Stimulated activated effector memory CD8-positive, alpha-beta T cell treated with anti-CD3 and anti-CD28 coated beads, Interleukin-12 subunit alpha, Interleukin-12 subunit beta, amount 100 ng/mL, for 72 hours (primary cell): Measurements from ENCODE around the gene BCL7A.

Experiments
- ATAC-seq: fragments of 150-1000 bp; cut with Tn5 transposase; 2 replicates; pipeline ENCODE4 v1.10.0; 2021
- DNase-seq, 2 donors: peaks; one replicate each; pipeline ENCODE4 v3.0.0; 2021 to 2022; ENCODE audit warnings: low spot score in 2 of 2
- H3K27ac Mint-ChIP-seq: one replicate; pipeline ENCODE4 v1.8.0; 2022; ENCODE audit warnings: mild to moderate bottlenecking, mixed read lengths
- H3K36me3 Mint-ChIP-seq: one replicate; pipeline ENCODE4 v1.8.0; 2022; ENCODE audit warnings: mild to moderate bottlenecking, mixed read lengths
- H3K4me1 Mint-ChIP-seq: one replicate; pipeline ENCODE4 v1.8.0; 2022; ENCODE audit warnings: mixed read lengths
- H3K4me3 Mint-ChIP-seq: one replicate; pipeline ENCODE4 v1.8.0; 2022; ENCODE audit warnings: mild to moderate bottlenecking, mixed read lengths
- H3K9me3 Mint-ChIP-seq: one replicate; pipeline ENCODE4 v1.8.0; 2022; ENCODE audit warnings: mixed read lengths

BCL7A gene

DNA sequence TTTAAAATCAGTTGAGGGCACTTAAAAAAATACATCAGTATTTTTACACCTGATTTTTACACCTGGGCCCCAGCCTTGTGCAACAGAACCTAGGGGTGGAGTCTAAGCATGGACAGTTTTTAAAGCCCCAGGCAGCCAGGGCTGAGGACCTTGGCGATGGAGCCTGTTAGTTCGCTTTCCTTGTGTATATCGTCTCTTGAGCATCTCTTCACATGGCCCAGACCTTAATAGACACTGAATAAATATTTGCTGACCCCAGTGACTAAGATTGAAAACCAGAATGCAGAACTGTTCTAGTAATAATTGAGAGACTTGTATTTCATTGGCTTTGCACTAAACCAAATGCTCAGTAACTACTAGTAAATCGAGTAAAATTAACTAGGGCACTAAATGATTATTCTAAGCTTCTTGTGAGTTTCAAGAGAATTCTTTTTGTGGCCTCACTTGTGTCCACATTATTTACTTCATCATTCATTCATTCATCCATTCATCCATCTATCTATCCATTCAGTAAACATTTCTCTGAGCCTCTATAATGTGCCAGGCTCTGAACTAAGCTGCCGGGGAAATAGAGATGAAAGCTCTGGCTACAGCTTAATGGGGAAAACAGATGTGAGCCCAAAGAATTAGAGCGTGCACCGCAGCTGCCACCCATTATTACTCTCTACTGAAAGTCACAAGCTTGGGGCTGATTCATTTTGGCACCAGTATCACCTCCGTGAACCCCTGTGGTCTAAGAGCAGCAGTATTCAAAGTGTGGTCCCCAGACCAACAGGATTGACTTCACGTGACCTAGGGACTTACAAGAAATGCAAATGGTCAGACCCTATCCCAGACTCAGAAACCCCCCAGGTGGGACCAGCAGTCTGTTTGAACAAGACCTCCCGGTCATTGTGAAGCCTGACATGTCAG lies 30.7 kb upstream of the BCL7A start:
- ATAC-seq (peak; percentile 87), DNase-seq (peak; percentile 11 to 77)
- no peaks in the 10 kb centered on the region for H3K36me3 Mint-ChIP-seq
- no peaks in the 10 kb centered on the region for H3K9me3 Mint-ChIP-seq
- H3K27ac Mint-ChIP-seq, result peak overlapping the region; percentile 52
- peak overlapping the region; percentile 58 for H3K4me3 Mint-ChIP-seq
- peaks cover 25% of the 10 kb centered on the region for H3K4me1 Mint-ChIP-seq

DNA sequence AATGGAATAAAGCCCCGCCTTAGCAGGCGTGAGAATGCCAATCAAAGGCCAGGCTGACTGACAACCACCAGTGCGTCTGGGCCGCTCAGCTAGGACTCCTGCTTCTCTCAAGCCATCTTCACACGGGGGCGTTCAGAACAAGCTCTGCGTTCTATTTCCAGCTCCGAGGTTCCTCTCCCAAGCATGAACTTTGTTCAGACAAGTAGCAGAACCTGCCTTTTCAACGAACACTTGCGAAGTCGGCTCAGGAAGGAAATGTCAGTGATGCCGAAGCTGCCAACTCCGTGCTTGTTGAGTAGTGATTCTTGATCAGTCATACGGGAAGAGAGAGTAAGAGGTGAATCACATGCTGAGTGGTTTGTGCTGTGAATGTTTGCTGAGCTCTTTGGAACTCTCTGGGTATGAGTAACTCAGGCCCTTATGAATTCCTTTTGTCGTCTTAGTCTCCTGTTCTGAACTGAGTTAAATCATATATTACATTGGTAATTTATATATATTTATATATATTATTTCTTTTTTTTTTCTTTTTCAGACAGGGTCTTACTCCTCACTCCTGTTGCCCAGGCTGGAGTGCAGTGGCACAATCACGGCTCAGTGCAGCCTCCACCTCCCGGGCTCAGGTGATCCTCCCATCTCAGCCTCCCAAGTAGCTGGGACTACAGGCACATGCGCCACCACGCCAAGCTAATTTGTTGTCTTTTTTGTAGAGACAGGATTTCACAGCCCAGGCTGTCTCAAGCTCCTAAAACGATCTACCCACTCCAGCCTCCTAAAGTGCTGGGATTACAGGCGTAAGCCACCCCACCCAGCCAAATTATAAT lies 29.4 kb upstream of the BCL7A start:
- H3K27ac Mint-ChIP-seq, result peak overlapping the region; percentile 83
- DNase-seq, result peak; percentile 40 to 78
- ATAC-seq, result peak; percentile 98

GRCh38 chr12:121996050-121996944 lies 25.4 kb upstream of the BCL7A start:
- DNase-seq, result no peak
- H3K4me3 Mint-ChIP-seq, result no peak overlapping the region

More for the DNA sequence above, 29.4 kb upstream of the BCL7A start:
- H3K4me1 Mint-ChIP-seq, result peaks cover 25% of the 10 kb centered on the region
- peak overlapping the region; percentile 58 for H3K4me3 Mint-ChIP-seq
- H3K36me3 Mint-ChIP-seq, result no peaks in the 10 kb centered on the region
- H3K9me3 Mint-ChIP-seq, result no peaks in the 10 kb centered on the region

DNA sequence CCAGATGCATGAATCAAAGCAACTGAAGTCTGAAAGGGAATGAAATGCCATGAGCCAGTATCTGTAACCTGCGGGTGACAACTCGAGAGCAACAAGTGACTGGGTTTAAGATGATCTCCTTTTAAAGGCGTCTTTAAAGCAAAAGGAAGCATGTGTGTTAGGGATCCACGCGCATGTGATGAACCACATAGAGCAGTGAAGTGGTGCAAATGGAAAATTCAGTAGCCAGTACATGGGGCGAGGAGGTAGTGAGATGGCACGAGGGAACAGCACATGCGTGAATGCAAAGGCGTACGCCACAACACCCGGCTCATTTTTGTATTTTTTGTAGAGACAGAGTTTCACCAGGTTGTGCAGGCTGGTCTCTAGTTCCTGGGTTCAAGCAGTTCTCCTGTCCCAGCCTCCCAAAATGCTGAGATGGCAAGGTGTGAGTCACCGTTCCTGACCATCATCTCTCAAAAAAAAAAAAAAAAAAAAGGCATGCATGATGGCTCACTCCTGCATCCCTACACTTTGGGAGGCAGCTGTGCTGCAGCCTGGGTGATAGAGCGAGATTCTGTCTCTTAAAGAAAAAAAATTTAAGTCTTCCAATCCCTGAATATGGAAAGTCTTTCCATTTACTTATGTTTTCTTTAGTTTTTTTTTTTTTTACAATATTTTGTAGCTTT lies 24.6 kb upstream of the BCL7A start:
- Mint-ChIP-seq H3K9me3 (no peaks in the 10 kb centered on the region), H3K4me3 (no peak overlapping the region), H3K27ac (no peak overlapping the region), H3K36me3 (no peaks in the 10 kb centered on the region), H3K4me1 (peaks cover 3% of the 10 kb centered on the region)
- DNase-seq (no peak), ATAC-seq (no peak)

More at GRCh38 chr12:121996050-121996944, 25.4 kb upstream of the BCL7A start:
- no peak for ATAC-seq
- H3K9me3 Mint-ChIP-seq, result no peaks in the 10 kb centered on the region
- H3K4me1 Mint-ChIP-seq, result peaks cover 10% of the 10 kb centered on the region
- H3K36me3 Mint-ChIP-seq, result no peaks in the 10 kb centered on the region
- no peak overlapping the region for H3K27ac Mint-ChIP-seq

- H3K27ac Mint-ChIP-seq, result no peak overlapping the region
- no peak for ATAC-seq
- peaks cover 14% of the 10 kb centered on the region for H3K4me1 Mint-ChIP-seq
- H3K36me3 Mint-ChIP-seq, result no peaks in the 10 kb centered on the region
- no peaks in the 10 kb centered on the region for H3K9me3 Mint-ChIP-seq
- no peak overlapping the region for H3K4me3 Mint-ChIP-seq
- DNase-seq, result no peak
Observed at GRCh38 chr12:122001466-122002209, 20.0 kb upstream of the BCL7A start.

GRCh38 chr12:122003651-122004611 lies 17.8 kb upstream of the BCL7A start:
- no peak overlapping the region for H3K4me3 Mint-ChIP-seq
- DNase-seq (no peak), ATAC-seq (peak; percentile 61)

GRCh38 chr12:122004633-122005071 lies 17.0 kb upstream of the BCL7A start:
- ATAC-seq (no peak), DNase-seq (no peak)
- H3K4me3 Mint-ChIP-seq, result no peak overlapping the region
- H3K9me3 Mint-ChIP-seq, result no peaks in the 10 kb centered on the region
- H3K36me3 Mint-ChIP-seq, result no peaks in the 10 kb centered on the region
- peaks cover 18% of the 10 kb centered on the region for H3K4me1 Mint-ChIP-seq
- no peak overlapping the region for H3K27ac Mint-ChIP-seq

More at GRCh38 chr12:122003651-122004611, 17.8 kb upstream of the BCL7A start:
- Mint-ChIP-seq H3K9me3 (no peaks in the 10 kb centered on the region), H3K4me1 (peaks cover 18% of the 10 kb centered on the region), H3K27ac (no peak overlapping the region), H3K36me3 (no peaks in the 10 kb centered on the region)

GRCh38 chr12:122005252-122005776 lies 16.4 kb upstream of the BCL7A start:
- Mint-ChIP-seq H3K4me1 (peaks cover 18% of the 10 kb centered on the region), H3K4me3 (no peak overlapping the region), H3K36me3 (no peaks in the 10 kb centered on the region), H3K27ac (no peak overlapping the region), H3K9me3 (no peaks in the 10 kb centered on the region)
- ATAC-seq (no peak), DNase-seq (no peak)

- ATAC-seq (peak; percentile 34), DNase-seq (no peak)
- peaks cover 18% of the 10 kb centered on the region for H3K4me1 Mint-ChIP-seq
- peak overlapping the region; percentile 35 for H3K4me3 Mint-ChIP-seq
- H3K27ac Mint-ChIP-seq, result peak overlapping the region; percentile 27
- H3K9me3 Mint-ChIP-seq, result no peaks in the 10 kb centered on the region
- H3K36me3 Mint-ChIP-seq, result no peaks in the 10 kb centered on the region
Observed at GRCh38 chr12:122006186-122006926, 15.3 kb upstream of the BCL7A start.

GRCh38 chr12:122009741-122010140 lies 11.9 kb upstream of the BCL7A start:
- Mint-ChIP-seq H3K9me3 (no peaks in the 10 kb centered on the region), H3K4me1 (peaks cover 12% of the 10 kb centered on the region), H3K4me3 (no peak overlapping the region), H3K36me3 (no peaks in the 10 kb centered on the region), H3K27ac (no peak overlapping the region)
- DNase-seq, result no peak
- no peak for ATAC-seq

DNA sequence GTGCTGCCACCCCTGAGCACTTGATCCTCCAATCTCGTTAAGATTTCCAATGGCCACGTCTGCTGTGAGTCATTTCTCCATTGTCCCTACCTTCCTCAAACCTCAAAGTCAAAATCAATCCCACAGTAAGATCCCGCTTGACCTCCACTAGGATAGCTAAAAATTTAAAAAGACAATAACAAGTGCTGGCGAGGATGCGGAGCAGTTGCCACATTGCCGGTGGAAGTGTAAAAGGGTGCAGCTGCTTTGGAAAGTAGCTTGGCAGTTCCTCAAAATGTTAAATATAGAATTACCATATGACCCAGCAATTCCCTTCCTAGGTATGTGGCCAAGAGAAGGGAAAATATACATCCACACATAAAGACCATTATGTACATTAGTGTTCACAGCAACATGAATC lies 9.5 kb upstream of the BCL7A start:
- H3K4me3 Mint-ChIP-seq, result no peak overlapping the region
- H3K36me3 Mint-ChIP-seq, result no peaks in the 10 kb centered on the region
- H3K4me1 Mint-ChIP-seq, result no peaks in the 10 kb centered on the region
- H3K9me3 Mint-ChIP-seq, result no peaks in the 10 kb centered on the region
- no peak for DNase-seq
- no peak for ATAC-seq
- H3K27ac Mint-ChIP-seq, result no peak overlapping the region

- DNase-seq (no peak), ATAC-seq (peak; percentile 70)
- no peak overlapping the region for H3K27ac Mint-ChIP-seq
- H3K4me1 Mint-ChIP-seq, result no peaks in the 10 kb centered on the region
- H3K4me3 Mint-ChIP-seq, result no peak overlapping the region
- H3K36me3 Mint-ChIP-seq, result no peaks in the 10 kb centered on the region
- no peaks in the 10 kb centered on the region for H3K9me3 Mint-ChIP-seq
Observed at GRCh38 chr12:122013136-122013535, 8.5 kb upstream of the BCL7A start.
